ENCODE results near the gene KCNG2. TPM values are rescaled to one million over a fixed set of nuclear protein-coding genes. Genes with fewer than 3 reads are reported as not detected.

KCNG2 gene
- total and polyA plus RNA-seq, 12 donors: 0.06 to 2.9 (median 0.50) TPM; not detected in 3

DNA sequence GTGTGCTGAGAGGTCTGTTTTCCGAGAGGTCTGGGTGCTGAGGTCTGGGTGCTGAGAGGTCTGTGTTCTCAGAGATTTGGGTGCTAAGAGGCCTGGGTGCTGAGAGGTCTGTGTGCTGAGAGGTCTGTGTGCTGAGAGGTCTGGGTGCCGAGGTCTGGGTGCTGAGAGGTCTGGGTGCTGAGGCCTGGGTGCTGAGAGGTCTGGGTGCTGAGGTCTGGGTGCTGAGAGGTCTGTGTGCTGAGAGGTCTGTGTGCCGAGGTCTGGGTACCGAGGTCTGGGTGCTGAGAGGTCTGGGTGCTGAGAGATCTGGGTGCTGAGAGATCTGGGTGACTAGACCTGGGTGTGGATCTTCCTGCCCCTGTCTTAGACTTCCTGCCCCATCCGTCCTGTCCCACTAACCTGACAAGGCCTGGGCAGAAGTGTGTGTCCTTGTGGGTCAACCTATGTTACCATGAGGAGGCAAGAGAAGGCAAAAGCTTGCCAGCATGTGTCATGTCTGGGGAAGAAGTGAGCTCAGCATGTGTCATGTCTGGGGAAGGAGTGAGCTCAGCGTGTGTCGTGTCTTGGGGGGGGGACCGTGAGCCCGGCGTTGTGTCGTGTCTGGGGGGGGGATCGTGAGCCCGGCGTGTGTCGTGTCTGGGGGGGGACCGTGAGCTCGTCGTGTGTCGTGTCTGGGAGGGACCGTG is 69.3 kb downstream of the KCNG2 start:
- Histone ChIP-seq H3K4me1 (replicated peaks in 1 of 2) (no peaks in the 10 kb centered on the region), H3K4me3 (no peak overlapping the region), H3K27me3 (no peaks in the 10 kb centered on the region), H3K9me3 (replicated peaks in 1 of 3) (no peaks in the 10 kb centered on the region), H3K27ac (no peak overlapping the region), H3K36me3 (replicated peaks in 1 of 2) (no peaks in the 10 kb centered on the region)
- WGBS, 4 donors: 58 to 86% (median 85%) methylated on average over 8 to 20 of the region's 20 CpGs
- peak in 2 of 7 donors; percentile 8 to 37 for DNase-seq
- intact Hi-C loops (cut with DNase I): no loop called here
- TF ChIP-seq CTCF (IDR thresholded peaks at IDR 0.05): no peak
- no peak for TF ChIP-seq POLR2A (IDR thresholded peaks at IDR 0.05)

- TF ChIP-seq POLR2A (IDR thresholded peaks at IDR 0.05): no peak
- TF ChIP-seq CTCF (IDR thresholded peaks at IDR 0.05): no peak
- Histone ChIP-seq H3K4me1 (replicated peaks in 1 of 2) (no peaks in the 10 kb centered on the region), H3K27me3 (no peaks in the 10 kb centered on the region), H3K9me3 (replicated peaks in 1 of 3) (no peaks in the 10 kb centered on the region), H3K4me3 (no peak overlapping the region), H3K27ac (no peak overlapping the region), H3K36me3 (replicated peaks in 1 of 2) (no peaks in the 10 kb centered on the region)
- 75 to 91% (median 86%) methylated on average over 4 to 16 of the region's 16 CpGs for WGBS, 4 donors
- peak in 2 of 7 donors; percentile 1 to 13 for DNase-seq
- intact Hi-C loops (cut with DNase I): no loop called here
Measured at GRCh38 chr18:79867666-79868065, 69.9 kb downstream of the KCNG2 start.

DNA sequence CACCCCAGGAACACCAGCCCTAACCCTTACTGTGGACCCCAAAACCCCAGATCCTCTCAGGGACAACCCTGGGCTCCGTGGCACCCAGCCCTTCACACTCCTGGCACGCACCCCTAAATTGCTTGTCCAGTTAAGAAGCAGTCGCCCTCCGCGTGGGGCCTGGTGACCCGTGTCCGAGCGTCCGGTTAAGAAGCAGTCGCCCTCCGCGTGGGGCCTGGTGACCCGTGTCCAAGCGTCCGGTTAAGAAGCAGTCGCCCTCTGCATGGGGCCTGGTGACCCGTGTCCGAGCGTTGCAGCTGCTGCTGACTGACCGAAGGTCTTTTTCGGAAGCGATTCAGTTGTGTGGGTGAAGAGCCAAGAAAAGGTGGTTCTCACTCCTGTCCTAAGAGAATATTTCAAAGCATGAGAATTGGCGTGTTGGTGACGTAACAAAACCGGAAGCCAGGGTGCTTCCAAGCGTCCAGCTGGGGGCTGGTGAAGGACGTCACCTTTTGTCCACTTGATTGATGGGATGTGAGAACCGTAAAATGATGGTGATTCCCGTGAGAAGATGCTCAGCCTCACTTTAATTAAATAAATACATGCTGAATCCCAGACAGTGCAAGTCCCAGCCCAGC is 70.5 kb downstream of the KCNG2 start:
- intact Hi-C loops (cut with DNase I): no loop called here
- DNase-seq: no peak
- Histone ChIP-seq H3K36me3 (replicated peaks in 1 of 2) (no peaks in the 10 kb centered on the region), H3K27me3 (no peaks in the 10 kb centered on the region), H3K4me3 (no peak overlapping the region), H3K9me3 (replicated peaks in 1 of 3) (no peaks in the 10 kb centered on the region), H3K4me1 (replicated peaks in 1 of 2) (no peaks in the 10 kb centered on the region), H3K27ac (no peak overlapping the region)
- 84 to 91% (median 89%) methylated on average over 17 to 29 of the region's 29 CpGs for WGBS, 4 donors
- TF ChIP-seq POLR2A (IDR thresholded peaks at IDR 0.05) (no peak), CTCF (IDR thresholded peaks at IDR 0.05) (no peak)

DNA sequence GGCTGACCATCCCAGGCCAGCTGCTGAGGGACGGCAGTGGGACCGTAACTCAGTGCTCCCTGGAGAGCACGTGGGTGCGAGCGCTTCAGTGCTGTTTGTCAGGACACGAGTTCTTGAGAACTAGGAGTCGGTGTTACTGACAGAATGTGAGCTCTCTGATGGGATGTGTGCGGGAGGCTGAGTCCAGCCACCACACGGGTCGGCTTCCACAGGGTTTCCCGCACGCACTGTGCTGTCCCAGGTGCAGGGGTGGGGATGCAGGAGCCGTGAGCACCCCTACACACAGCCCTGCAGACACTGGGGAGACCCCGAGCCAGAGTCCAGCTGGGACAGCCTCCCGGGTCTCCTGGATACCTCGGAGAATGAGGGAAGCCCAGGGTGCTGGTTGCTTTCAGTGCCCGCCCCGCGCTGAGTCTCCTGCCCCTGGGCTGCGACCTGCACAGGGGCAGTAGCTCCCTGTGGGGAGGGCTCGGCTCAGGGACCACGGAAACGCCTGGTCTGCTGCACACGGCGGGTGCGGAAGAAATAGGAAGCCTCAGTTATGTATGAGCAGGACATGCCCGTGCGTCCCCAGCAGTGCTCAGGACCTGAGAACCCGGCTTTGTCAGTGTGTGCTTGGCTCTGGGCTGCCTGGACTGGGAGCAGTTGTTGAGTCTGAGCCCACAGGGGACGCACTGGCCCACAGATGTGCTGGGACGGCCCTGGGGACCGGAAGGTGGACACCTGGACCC is 71.2 kb downstream of the KCNG2 start:
- TF ChIP-seq POLR2A (IDR thresholded peaks at IDR 0.05): no peak
- TF ChIP-seq CTCF (IDR thresholded peaks at IDR 0.05): no peak
- H3K4me3 ChIP-seq: no peak overlapping the region
- no peaks in the 10 kb centered on the region for H3K27me3 ChIP-seq
- H3K4me1 ChIP-seq (replicated peaks in 1 of 2): no peaks in the 10 kb centered on the region
- H3K27ac ChIP-seq: no peak overlapping the region
- DNase-seq: no peak
- 81 to 94% (median 87%) methylated on average over 12 to 32 of the region's 32 CpGs for WGBS, 4 donors
- no peaks in the 10 kb centered on the region for H3K36me3 ChIP-seq (replicated peaks in 1 of 2)
- intact Hi-C loops (cut with DNase I): no loop called here
- no peaks in the 10 kb centered on the region for H3K9me3 ChIP-seq (replicated peaks in 1 of 3)
